GM23338 (cell line): Measurements from ENCODE around the gene RAB5IF. TPM values are rescaled to one million over a fixed set of nuclear protein-coding genes. Genes with fewer than 3 reads are reported as not detected.

Experiments
- ATAC-seq: fragments of 200-7000 bp; cut with Tn5 transposase; 3 replicates; pipeline ENCODE4 v1.9.1; 2020
- DNase-seq: peaks from one replicate; pipeline ENCODE4 v3.0.0-alpha.2; 2015; ENCODE audit warnings: low spot score
- H2AFZ ChIP-seq: fragments of 200-600 bp; sonication (generic); 2 replicates; pipeline ENCODE4 v1.8.0; 2016; ENCODE audit warnings: antibody characterized with exemption, mild to moderate bottlenecking, moderate library complexity
- H3F3A ChIP-seq: fragments of 200-600 bp; sonication (generic); replicated peaks from 2 replicates; pipeline ENCODE4 v1.8.0; 2017; ENCODE audit warnings: antibody characterized with exemption, mixed run types, low read depth
- H3K27ac ChIP-seq: fragments of 200-600 bp; sonication (generic); 2 replicates; pipeline ENCODE4 v1.6.1; 2016; ENCODE audit warnings: low read depth
- H3K27me3 ChIP-seq: fragments of 200-600 bp; sonication (generic); 2 replicates; pipeline ENCODE4 v1.8.0; 2016; ENCODE audit warnings: mild to moderate bottlenecking, mixed run types, moderate library complexity; ENCODE audit not compliant: insufficient read depth
- H3K36me3 ChIP-seq: fragments of 200-600 bp; sonication (generic); 2 replicates; pipeline ENCODE4 v1.8.0; 2016; ENCODE audit warnings: mild to moderate bottlenecking; ENCODE audit not compliant: insufficient read depth
- H3K4me1 ChIP-seq: fragments of 200-600 bp; sonication (generic); 2 replicates; pipeline ENCODE4 v1.8.0; 2016; ENCODE audit warnings: mild to moderate bottlenecking, moderate library complexity; ENCODE audit not compliant: insufficient read depth
- H3K4me2 ChIP-seq: fragments of 200-600 bp; sonication (generic); 2 replicates; pipeline ENCODE4 v1.7.1; 2017; ENCODE audit warnings: mixed run types
- H3K4me3 ChIP-seq: fragments of 200-600 bp; sonication (generic); 2 replicates; pipeline ENCODE4 v1.6.1; 2016; ENCODE audit warnings: mixed run types
- H3K79me2 ChIP-seq: fragments of 200-600 bp; sonication (generic); replicated peaks from 2 replicates; pipeline ENCODE4 v1.8.0; 2017; ENCODE audit warnings: mild to moderate bottlenecking; ENCODE audit not compliant: insufficient read depth
- H3K9me2 ChIP-seq: fragments of 200-600 bp; sonication (generic); 2 replicates; pipeline ENCODE4 v1.8.0; 2017; ENCODE audit not compliant: insufficient read depth
- H4K20me1 ChIP-seq: fragments of 200-600 bp; sonication (generic); replicated peaks from 2 replicates; pipeline ENCODE4 v1.8.0; 2017; ENCODE audit warnings: mild to moderate bottlenecking; ENCODE audit not compliant: insufficient read depth
- H3K27ac Mint-ChIP-seq: 2 replicates; pipeline ENCODE4 v1.8.0; 2020; ENCODE audit warnings: inconsistent platforms, mild to moderate bottlenecking, moderate library complexity, mixed read lengths
- H3K27me3 Mint-ChIP-seq: 3 replicates; pipeline ENCODE4 v1.8.0; 2022; ENCODE audit warnings: low read depth, mild to moderate bottlenecking, moderate library complexity, mixed read lengths, inconsistent platforms; ENCODE audit not compliant: insufficient read depth, poor library complexity
- H3K36me3 Mint-ChIP-seq: 3 replicates; pipeline ENCODE4 v1.8.0; 2021; ENCODE audit warnings: low read depth, mild to moderate bottlenecking, inconsistent platforms, moderate library complexity, mixed read lengths
- H3K4me1 Mint-ChIP-seq: 3 replicates; pipeline ENCODE4 v1.8.0; 2020; ENCODE audit warnings: mild to moderate bottlenecking, inconsistent platforms, mixed read lengths
- H3K4me3 Mint-ChIP-seq: 3 replicates; pipeline ENCODE4 v1.8.0; 2021; ENCODE audit warnings: moderate library complexity, mild to moderate bottlenecking, inconsistent platforms, mixed read lengths
- H3K9me3 Mint-ChIP-seq: 3 replicates; pipeline ENCODE4 v1.8.0; 2020; ENCODE audit warnings: moderate library complexity, mild to moderate bottlenecking, inconsistent platforms, mixed read lengths
- CREB1 ChIP-seq: fragments of 250-450 bp; sonication (Bioruptor Pico); IDR thresholded peaks from 2 replicates; pipeline ENCODE4 v1.5.0; 2020; ENCODE audit warnings: low read depth, mild to moderate bottlenecking, moderate library complexity
- CTCF ChIP-seq, 2 experiments: fragments of 200-600 bp in 1 of 2; sonication (generic) in 1 of 2; conservative IDR thresholded peaks; 2 replicates each; pipeline versions ENCODE4 v1.5.1 to v1.6.1; 2016 to 2017; ENCODE audit warnings: antibody characterized with exemption in 2 of 2, low read depth in 2 of 2, mild to moderate bottlenecking in 2 of 2, moderate library complexity in 1 of 2
- ETS1 ChIP-seq: IDR thresholded peaks from 2 replicates; pipeline ENCODE4 v1.6.1; 2016; ENCODE audit warnings: antibody characterized with exemption
- EZH2 ChIP-seq: fragments of 200-600 bp; sonication (generic); IDR thresholded peaks from one replicate; pipeline ENCODE4 v1.8.0; 2017; ENCODE audit warnings: antibody characterized with exemption, mild to moderate bottlenecking, low read depth; ENCODE audit not compliant: unreplicated experiment
- POLR2AphosphoS5 ChIP-seq: IDR thresholded peaks from 2 replicates; pipeline ENCODE4 v1.6.1; 2016; ENCODE audit warnings: antibody characterized with exemption, low read depth
- ZNF462 ChIP-seq: fragments of 250-450 bp; sonication (Bioruptor Pico); IDR thresholded peaks from 2 replicates; pipeline ENCODE4 v1.5.0; 2020; ENCODE audit warnings: mild to moderate bottlenecking, moderate library complexity
- polyA plus RNA-seq: library from polyadenylated mRNA; unstranded; fragments of >200 nt; fragmentation: Nextera tagmentation; extraction: Ambion mirVana; gene quantifications from 2 replicates; pipeline ENCODE4 v1.2.1, GENCODE V29; 2016
- total RNA-seq: library from RNA; depleted of rRNA; stranded (reverse); fragments of >200 nt; shearing (Covaris generic); gene quantifications from 2 replicates; pipeline ENCODE4 v1.2.3, GENCODE V29; 2014

RAB5IF gene
- total and polyA plus RNA-seq, 2 experiments from 2014 or later: 123 to 138 TPM

- peak; percentile 3 for ATAC-seq
- H3K4me3 Mint-ChIP-seq: peak overlapping the region; percentile 77
- peaks cover 8% of the 10 kb centered on the region for H4K20me1 ChIP-seq
- peak overlapping the region; percentile 81 for H3K4me2 ChIP-seq
- H3K4me3 ChIP-seq: peak overlapping the region; percentile 52
- H3K9me2 ChIP-seq: no peaks in the 10 kb centered on the region
- peak overlapping the region; percentile 98 for H3K27ac ChIP-seq
- peaks cover 52% of the 10 kb centered on the region for H3K79me2 ChIP-seq
- H3K36me3 ChIP-seq: no peaks in the 10 kb centered on the region
- no peak for TF ChIP-seq ZNF462
- peak; percentile 58 for DNase-seq
- H3F3A ChIP-seq: peaks cover 6% of the 10 kb centered on the region; the same call in 1 of the 2 replicates
- H3K36me3 Mint-ChIP-seq: peaks cover 21% of the 10 kb centered on the region
- peaks cover 38% of the 10 kb centered on the region for H3K4me1 ChIP-seq
- no peaks in the 10 kb centered on the region for H3K9me3 Mint-ChIP-seq
- H3K27ac Mint-ChIP-seq: peak overlapping the region; percentile 98
- H3K4me1 Mint-ChIP-seq: peaks cover 50% of the 10 kb centered on the region
- no peaks in the 10 kb centered on the region for H3K27me3 ChIP-seq
- no peak overlapping the region for H2AFZ ChIP-seq
- peaks cover 29% of the 10 kb centered on the region for H3K27me3 Mint-ChIP-seq
Observed at GRCh38 chr20:36572701-36573102, 32.9 kb upstream of the RAB5IF start.

- H3K9me3 Mint-ChIP-seq: no peaks in the 10 kb centered on the region
- peaks cover 14% of the 10 kb centered on the region for H4K20me1 ChIP-seq
- peaks cover 58% of the 10 kb centered on the region for H3K79me2 ChIP-seq
- H3K27me3 ChIP-seq: no peaks in the 10 kb centered on the region
- H3F3A ChIP-seq: peaks cover 6% of the 10 kb centered on the region; the same call in 1 of the 2 replicates
- no peaks in the 10 kb centered on the region for H3K9me2 ChIP-seq
- DNase-seq: peak; percentile 97
- H3K36me3 Mint-ChIP-seq: peaks cover 21% of the 10 kb centered on the region
- peaks cover 38% of the 10 kb centered on the region for H3K4me1 ChIP-seq
- H2AFZ ChIP-seq: no peak within 1 kb of the TSS; the same call in 1 of the 2 replicates
- peak within 1 kb of the TSS; percentile 96 for H3K4me2 ChIP-seq
- peak within 1 kb of the TSS; percentile 92 for H3K4me3 ChIP-seq
- ATAC-seq: peak; percentile 56
- peak within 1 kb of the TSS; percentile 98 for H3K27ac ChIP-seq
- H3K4me1 Mint-ChIP-seq: peaks cover 50% of the 10 kb centered on the region
- H3K36me3 ChIP-seq: no peaks in the 10 kb centered on the region
- H3K27ac Mint-ChIP-seq: peak within 1 kb of the TSS; percentile 98
- TF ChIP-seq CREB1 (CRISPR knock-in tag) (peak; percentile 79), EZH2 (no peak), POLR2AphosphoS5 (peak; percentile 62), CTCF (conservative IDR thresholded peaks at IDR 0.05; ENCODE audit: low read depth in 2 of 2) (no peak), ETS1 (peak; percentile 69; the same call in 1 of the 2 replicates)
- H3K4me3 Mint-ChIP-seq: peak within 1 kb of the TSS; percentile 94
- H3K27me3 Mint-ChIP-seq: peaks cover 29% of the 10 kb centered on the region
Observed at GRCh38 chr20:36573103-36573797, 32.3 kb upstream of the RAB5IF start, which contains the start of gene TGIF2. TGIF2 (plus strand) TSS chr20:36573597; CDS start chr20:36578775, 5,178 bp downstream.
